KG1 (cell line): ENCODE results near the gene MPPE1.

Experiments used
- DNase-seq: peaks from one replicate; lab custom pipeline; 2025; lab: John Stamatoyannopoulos, UW

MPPE1 gene

DNA sequence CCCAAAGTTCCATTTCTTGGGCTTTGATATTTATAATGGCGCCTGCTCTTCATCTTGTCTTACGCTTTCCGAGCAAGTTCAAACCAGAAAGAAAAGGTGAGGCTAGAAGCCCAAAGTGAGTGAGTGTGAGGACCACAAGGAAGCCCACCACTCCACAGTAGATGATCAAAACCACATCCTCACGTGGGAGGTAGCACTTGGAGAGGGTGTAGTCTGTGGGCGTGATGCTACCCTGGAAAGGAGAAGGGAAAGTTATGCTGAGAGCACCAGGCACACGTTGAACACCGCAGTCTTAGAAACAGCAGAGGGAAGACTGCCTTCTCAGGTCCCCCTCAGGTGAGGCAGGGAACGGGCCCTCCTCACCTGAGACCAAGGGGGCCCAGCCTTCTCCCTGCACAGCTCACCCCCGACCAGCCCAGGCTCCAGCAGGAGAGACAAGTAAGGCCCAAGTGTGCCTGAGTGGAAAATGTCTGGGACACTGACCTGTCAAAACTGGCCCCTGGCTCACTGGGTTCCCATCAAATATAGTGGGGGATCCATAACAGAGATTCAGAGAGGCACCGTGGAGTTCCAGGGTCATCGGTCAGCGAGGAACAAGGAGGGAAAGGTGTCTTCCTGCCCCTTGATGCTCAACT, 23.6 kb downstream of the MPPE1 start:
- no peak for DNase-seq

DNA sequence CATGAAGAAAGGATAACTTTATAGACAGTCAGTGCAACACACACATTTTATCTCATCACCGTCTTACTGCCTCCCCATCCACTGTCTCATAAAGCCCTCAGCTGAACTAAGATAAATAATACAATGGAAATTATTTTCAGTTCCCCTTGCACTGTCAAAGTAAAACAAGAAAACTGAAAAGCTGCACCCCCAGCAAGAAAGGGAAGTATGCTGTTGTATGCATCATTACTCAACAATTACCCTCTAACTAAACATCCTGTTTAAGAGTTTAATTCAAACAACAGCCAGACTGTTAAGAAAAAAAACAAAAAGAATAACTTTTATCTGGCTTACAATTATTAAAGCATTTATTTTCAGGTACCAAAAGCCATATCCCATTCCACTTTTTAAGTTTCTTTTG, 25.0 kb downstream of the MPPE1 start:
- no peak for DNase-seq

DNA sequence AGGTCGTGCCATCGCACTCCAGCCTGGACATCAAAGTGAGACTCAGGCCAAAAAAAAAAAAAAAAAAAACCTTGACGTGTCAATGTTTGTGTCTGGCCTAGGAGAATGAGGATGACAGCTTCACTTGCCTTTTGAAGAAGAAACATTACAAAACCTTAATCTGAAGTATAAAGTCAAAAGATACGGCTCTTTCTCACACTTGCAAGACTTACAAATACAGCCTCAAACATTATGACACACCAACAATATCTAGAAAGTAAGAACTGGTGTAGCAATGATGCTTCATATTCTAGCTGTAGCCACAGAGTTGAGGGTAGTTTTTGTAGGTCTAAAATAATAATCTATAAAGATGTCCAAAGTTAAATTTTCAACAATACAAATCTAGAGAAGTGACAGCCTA, 25.5 kb downstream of the MPPE1 start:
- DNase-seq: no peak

DNA sequence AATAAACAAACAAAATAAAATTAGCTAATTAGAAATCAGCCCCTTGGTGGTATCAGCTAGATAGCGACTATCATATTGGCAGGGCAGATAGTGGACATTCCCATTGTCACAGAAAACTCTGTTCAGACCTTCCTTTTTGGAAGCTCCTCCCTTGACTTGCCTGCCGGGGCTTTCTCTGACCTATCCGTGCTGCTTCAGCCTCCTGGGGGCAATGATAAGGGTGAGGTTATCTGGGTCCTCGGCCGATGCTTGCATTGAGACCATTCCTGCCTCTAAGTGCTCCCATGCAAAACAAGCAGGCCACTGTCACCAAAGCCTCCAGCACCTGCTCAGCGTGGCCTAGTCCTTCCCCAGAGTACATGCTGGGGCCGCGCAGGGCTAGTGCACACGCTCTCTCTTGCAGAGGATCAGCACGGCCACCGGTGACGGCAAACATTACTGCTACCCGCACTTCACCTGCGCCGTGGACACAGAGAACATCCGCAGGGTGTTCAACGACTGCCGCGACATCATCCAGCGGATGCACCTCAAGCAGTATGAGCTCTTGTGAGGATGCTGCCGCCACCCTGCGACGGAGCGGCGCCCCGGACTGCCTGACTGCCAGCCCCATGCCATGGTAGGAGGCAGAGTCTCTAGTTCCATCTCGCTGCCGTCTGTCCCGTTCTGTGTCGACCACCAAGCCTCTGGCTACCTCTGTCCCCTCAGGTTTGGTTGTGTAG, 27.4 kb downstream of the MPPE1 start:
- DNase-seq: no peak

DNA sequence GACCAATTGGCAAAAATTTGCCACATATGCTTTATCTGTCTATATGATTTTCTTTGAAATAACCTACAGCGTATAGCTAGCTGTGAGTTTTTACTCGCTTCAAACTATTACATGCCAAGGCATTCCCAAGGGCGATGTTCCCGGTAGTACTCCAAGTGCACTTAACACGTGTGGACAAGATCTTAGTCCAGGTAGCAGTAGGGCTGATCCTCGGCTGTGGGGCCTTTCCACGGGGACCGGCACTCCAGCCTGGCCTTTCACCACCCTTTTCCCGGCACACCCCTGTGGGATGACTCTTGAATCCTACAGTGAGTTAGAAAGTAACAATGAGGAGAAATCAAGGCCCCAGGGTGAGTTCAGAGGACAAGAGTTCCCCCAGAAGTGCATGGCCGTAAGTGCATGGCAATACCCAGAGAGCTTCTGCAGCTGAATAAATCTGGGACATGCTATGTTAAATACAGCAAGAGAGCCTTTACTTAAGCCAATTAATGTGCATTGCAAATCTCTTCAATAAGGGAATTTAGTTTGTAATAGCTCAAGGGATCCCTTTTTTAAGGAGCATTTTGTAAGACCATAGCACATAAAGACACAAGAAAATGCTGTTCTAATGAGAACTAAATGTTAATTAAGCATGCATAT, 30.5 kb downstream of the MPPE1 start:
- DNase-seq: no peak

DNA sequence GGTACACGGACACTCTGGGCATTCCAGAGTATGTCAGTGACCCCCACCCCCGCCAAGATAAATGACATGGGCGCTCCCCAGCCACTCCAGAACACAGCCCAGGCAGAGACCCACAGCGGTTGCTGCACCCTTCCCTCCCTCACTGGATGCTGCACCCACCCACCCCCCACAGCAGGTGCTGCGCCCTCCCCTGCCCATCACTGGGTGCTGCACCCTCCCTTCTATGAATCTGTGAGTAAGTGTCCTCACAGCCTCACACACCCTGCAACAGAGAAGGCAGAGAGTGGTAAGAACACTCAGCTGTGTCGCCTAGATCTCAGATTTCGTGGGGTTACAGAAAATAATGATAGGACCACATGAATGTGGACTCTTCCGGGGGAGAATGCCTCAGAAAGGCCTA, 33.4 kb downstream of the MPPE1 start:
- DNase-seq: no peak

DNA sequence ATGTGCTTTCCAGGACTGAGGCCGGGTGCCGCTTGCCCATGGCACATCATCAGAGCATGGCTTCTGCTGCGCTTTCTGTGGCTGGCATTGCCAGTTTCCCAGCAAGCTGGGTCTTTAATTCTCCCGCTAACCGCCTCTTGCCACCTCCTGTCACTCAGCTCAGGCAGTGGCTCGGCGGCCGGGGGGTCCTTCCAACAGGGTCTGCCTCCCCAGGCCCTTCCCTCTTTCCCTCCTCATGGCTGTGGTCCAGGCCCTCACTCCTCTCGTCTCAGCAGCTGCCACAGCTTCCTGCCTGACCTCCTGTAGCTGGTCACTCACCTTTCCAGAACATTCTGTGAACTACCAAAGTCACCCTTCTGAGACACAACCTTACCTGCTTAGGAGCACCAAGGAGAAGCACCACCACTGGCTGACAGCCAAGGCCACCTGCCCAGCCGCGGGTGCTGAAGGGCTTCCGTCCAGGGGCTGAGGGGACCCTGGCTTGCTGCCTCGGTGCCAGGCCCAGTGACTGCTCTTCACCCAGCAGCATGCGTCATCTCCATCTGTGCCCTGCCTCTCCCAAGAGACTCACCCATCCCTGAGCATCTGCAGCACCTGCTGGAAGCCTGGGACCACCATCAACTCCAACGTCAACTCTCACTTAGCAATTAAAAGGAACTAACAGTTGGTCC, 34.3 kb downstream of the MPPE1 start:
- DNase-seq: no peak

DNA sequence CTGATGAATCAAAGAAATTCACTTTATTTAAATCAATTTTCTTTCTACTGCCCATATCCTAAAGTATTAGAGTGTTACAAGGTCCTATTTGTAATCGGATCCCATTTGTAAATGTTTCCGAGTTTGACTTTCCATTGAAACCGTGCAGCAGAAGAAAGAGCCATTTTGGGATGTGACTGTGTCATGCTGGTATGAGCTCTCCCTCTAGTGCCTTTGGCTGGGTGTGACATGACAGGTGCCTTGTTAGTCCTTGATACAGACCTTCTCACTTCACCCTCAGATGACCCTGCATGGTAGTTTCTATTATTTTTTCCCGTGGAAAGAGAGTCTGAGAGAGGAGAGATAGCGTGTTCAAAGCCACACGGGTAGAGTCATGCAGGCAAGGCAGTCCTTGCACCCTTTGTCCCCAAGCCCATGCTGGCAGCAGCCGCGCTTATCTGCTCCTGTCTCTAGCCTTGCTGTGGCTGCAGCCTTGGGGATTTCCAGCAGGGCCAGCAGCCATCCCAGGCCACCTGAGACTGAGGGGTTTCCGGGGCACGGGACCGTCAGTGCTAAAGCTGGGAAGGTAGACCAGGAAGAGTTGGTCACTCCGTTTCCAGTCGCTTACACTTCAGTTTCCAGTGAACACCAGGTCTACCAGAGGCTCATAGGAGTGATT, 35.5 kb downstream of the MPPE1 start:
- no peak for DNase-seq

DNA sequence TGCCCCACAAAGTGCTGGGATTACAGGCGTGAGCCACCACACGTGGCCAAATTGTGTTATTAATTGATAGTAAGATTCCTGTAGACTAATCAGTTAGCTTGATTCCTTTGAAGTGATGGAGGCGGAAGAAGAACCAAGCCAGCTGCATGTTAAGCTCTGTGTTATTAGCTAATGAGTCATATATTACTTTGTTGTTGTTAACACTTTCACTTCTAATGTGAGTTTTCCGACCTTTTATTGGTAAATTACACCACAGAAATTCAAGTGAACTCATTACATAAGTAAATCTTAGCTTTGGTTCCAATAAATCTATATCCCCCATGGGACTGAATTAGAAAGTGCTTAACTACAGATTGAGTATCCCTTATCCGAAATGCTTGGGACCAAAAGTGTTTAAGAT, 36.6 kb downstream of the MPPE1 start:
- no peak for DNase-seq

DNA sequence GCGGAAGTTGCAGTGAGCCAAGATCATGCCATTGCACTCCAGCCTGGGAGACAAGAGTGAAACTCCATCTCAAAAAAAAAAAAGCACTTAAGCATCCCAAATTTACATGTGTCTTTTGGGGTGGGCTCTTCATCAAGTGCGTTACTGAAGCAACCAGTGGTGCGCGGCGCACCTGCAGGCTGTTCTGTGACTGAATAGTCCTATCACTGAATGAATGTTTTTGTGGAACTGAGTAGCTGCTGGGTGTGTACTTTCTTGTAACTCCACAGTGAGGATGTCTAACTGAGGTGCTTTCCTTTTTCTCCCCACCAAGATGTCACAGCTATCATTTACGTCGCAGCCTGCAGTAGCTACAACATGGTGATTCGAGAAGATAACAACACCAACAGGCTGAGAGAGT, 39.9 kb downstream of the MPPE1 start:
- no peak for DNase-seq

DNA sequence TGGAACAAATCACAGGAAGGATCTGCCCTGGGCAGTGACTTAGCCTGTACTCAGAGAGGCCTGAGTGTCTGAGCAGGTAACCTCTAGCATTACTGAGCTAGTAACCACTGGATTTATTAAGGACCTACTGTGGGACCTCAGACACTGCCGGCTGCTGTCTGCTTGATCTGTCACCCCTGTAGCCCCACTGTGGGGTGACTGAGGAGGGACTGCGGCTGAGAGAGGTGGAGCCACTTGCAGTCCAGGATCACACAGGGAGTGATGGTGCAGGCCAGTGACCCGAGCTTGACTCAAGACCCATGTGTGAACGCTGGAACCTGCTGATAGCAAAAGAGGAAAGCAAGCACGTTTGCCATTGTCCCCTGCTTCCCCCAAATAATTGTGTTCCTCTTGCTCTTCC, 41.4 kb downstream of the MPPE1 start:
- no peak for DNase-seq

DNA sequence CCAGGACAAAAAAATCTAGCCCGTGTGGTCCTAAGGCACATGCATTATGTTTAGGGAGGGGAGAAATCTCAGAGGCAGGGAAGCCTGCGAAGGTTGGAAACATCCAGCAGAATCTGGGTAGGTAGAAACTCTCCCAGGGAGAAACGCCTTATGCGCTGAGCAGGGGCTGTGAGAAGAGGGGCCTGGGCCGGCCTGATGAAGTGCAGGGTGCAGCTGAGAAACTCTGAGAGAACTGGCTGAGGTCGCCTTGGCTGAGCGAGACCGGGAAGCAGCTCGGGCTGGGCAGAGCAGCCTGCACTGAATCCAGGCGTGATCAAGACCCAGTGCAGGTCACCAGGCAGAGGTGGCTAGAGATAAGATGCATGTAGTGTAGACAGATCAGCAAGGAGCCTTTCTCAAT, 41.8 kb downstream of the MPPE1 start:
- DNase-seq: no peak

DNA sequence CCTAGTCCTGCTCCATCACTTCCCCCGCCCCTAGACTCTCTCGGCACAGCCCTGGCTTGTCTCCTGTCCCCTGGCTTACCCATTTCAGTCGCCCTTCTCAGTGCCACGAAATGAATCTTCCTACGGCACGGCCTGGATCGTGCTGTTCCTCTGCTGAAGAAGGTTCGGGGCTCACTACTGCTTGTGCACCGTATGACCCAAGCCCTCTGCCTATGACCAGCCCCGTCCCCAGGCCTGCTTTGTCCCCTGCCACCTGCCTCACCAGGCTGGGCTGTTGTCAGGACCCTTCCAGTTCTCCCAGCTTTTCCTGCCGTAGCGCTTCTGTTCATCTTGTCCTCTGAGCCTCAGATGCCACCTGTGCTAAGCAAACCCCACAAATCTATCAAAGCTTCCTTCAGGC, 43.0 kb downstream of the MPPE1 start:
- DNase-seq: no peak

DNA sequence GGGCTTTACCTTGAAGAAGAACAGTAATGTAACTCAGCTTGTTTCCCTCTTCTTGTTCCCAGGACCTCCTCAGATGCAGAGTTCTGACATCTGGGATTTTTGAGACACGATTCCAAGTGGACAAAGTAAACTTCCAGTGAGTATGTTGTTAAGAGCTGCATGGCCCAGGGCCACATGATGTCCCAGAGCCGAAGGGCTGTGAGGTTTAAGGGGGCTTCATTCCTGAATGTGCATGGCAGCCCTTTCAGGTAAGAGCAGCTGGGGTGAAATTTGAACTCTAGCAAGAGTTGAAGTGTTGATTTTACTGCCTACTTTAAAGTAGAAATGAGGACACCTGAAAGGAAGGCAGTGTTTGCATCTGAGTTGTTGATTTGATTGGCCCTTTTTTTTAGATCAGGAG, 43.6 kb downstream of the MPPE1 start:
- no peak for DNase-seq

DNA sequence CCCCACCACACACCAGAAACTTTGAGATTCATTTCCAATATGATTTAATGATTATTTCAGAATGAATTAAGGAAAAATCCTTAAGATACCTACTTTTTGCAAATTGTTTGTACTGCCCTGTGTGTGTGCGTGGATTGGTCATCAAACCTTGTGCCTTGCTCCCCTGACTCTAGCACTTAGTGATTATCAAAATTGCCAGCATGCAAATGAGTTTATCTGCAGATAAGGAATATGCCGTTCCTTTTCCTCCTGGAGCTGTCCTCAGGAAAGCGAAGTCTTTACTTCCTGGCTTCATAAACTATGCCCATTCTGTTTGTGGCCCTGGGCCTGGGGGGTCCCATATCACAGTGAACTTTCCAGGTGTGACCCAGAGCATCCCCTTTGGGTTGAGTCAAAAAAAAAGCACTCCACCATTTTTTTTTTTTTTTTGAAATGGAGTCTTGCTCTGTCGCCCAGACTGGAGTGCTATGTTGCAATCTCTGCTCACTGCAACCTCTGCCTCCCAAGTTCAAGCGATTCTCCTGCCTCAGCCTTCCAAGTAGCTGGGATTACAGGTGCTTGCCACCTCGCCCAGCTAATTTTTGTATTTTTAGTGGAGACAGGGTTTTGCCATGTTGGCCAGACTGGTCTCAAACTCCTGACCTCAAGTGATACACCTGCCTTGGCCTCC, 45.5 kb downstream of the MPPE1 start:
- DNase-seq: no peak

DNA sequence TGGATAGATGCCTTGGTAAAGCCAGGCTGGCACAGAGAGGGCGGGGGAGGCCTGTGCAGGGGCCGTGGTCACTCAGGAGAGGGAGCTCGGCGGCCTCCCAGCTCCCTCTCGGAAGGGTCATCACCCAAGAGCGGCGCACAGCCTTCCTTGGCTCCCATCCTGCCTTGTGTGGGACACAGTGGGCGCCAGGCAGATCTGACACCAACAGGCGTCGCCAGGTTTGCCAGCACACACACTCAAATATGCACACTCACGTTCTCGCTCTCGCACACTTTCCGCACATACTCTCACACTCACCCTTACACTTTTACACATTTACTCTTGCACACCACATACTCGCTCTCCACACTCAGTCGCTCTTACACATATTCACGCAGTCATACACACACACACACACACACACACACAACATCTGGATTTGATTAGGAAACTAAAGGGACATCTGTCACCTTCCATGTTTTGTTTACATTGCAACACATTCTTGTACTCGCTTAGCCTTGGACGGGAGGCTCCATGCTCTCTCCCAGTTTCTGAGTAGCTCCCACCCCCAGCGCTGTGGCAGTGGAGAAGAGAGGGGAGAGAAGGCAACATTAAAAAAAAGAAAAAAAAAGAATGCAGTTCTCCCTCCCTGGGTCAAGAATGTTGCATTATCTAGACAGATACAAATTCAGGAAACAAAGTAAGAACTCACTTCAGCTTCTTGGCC, 46.4 kb downstream of the MPPE1 start:
- no peak for DNase-seq

DNA sequence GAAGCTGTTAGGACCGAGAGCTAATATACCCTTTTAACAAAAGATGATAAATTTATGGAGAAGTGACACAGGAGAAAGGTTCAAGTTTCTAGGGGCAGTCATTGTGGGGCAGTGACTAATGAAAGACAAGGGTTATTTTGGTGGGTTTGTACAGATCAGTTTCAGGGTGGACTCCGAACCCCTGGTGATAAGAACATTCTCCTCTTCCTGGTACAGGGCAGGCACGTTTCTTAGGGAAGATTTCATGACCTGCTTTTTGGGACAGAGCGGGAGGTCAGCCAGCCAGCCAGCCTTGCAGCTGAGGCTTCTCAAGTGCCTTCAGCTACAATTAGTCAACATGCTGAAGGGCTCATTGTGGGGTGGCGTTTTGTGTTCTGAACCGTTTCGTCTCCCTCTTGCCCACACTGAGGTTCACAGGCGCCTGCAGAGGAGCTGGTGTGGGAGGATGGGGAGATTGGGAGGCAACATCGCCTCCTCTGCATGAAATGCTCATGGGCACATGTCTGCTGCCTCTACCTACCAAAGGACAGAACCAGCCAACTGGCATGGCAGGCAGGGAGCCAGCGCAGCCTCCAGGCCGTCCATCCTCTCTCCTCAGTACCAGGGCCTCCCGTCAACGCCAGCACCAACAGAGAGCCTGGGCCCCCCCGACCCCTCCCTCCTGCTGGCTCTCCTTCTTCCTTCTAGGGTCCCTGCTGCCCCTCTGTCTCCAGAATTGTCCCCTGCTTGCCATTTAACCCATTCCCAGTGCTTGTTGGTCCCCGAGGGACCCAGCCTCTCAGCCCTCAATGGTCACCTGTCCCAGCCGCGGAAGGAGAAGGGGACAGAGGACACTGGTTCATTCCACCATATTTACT, 47.3 kb downstream of the MPPE1 start:
- no peak for DNase-seq

DNA sequence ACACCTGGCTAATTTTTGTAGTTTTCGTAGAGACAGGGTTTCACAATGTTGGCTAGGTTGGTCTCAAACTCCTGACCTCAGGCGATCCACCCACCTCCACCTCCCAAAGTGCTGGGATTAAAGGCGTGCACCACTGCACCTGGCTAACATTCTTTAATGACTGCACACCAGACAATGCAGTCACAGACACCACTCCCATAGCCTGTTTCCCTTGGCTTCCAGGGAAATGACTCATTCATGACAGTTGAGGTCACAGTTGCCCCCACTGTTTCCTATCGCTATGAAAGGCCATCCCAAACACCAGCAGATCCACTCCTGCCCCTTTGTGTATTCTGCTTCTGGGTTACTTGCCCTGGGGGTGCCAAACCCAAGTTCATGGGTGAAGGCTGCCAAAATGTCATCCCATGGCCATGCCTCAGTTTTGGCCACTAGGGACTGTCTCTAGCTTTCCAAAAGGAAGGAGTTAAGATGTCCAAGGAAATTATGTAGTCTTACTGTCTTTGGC, 48.2 kb downstream of the MPPE1 start:
- DNase-seq: no peak

DNA sequence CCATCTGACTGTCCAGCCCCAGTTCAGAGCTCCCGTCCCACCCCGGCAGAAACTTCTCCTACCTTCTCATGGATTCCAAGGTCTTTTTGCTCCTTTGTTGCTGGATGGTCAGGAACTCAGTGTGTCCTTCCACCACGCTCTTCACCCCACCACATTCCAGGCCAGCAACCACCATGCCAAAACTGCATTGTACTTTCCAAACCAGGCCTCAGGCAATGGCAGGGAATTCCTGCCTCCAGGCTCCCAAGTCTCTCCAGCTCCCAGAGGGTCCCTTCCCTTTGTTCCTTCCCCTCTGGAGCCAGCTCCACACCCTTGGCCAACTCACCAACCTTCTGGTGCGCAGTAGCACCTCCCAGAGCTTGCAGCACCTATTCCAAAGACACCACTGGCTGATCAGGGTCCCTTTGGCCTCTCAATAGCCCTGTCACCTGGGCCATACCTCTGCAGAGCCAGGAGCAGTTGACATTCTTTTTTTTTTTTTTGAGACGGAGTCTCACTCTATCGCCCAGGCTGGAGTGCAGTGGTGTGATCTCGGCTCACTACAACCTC, 48.8 kb downstream of the MPPE1 start:
- no peak for DNase-seq
